Cerebellar nuclear complex (tissue), 1 donor: ENCODE data around the gene MCM7.
"Not testable (repeated sequence)": the region's sequence is repeated elsewhere in the genome, so short reads cannot be mapped to it uniquely, and the experiment has no call there.

Experiments
- DNase-seq, 2 experiments: peaks; one replicate each; lab custom pipeline; 2025; lab: John Stamatoyannopoulos, UW

Gene MCM7

DNA sequence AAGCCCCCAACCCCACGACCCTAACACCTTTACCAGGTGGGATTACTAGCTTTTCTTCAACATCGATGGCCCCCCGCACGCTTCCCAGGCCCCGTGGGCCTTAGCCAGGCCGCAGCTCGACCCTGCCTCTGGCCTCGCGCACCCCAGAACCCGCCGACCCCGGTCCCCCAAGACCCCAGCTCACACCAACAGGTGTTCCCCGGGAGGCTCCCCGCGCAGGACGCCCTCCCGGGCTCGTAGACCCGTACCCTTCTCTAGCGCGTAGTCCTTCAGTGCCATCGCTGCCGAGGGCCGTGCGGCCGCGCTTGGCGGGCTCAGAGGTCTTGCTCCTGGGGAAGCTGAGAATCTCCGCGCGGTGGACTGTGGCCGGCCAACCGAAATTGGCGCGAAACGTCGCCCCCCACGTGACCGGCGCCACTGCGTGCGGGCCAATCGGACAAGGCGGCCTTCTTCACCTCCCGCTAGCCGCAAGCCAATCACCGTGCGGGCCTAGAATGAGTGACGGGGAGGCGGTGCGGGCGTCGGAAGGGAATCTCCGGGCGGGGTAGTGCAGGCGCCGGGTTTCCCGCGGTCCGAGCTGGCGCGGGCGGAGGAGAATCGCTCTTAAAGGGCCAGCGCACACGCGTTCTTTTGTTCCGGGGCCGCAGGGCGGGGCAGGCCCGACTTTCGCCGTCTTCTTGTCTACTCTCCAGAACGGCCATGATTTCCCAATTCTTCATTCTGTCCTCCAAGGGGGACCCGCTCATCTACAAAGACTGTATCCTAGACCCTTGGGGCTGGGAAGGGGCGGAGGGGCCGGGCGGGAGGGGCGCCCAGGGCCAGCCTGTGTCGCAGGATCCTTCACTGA, at the start of gene MCM7, which contains the start of gene AP4M1:
TSS of gene MCM7 (minus strand) at position 382 of the 847 bp plus-strand sequence. CDS start at position 279, 103 bp downstream.
TSS of gene AP4M1 (plus strand) at position 628 of the 847 bp plus-strand sequence. CDS start at position 700, 72 bp downstream.
- DNase-seq, result peak; percentile 89 to 97

GRCh38 chr7:100148559-100149328, 47.5 kb upstream of the MCM7 start, which contains the start of gene LAMTOR4:
LAMTOR4 (plus strand) TSS chr7:100148918; CDS start chr7:100148973, 55 bp downstream.
- peak; percentile 91 to 99 for DNase-seq

DNA sequence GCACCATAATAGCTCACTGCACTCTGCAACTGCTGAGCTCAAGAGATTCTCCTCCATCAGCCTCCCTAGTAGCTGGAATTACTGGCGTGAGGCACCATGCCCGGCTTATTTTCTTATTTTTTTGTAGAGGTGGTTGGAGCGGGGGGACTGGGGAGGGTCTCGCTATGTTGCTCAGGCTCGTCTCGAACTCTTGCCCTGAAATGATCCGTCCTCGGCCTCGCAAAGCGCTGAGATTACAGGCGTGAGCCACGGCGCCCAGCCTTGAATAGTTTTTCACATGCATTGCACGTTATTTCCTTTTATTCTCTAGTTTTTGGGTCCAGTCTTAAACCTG, 47.0 kb upstream of the MCM7 start:
- no peak for DNase-seq

DNA sequence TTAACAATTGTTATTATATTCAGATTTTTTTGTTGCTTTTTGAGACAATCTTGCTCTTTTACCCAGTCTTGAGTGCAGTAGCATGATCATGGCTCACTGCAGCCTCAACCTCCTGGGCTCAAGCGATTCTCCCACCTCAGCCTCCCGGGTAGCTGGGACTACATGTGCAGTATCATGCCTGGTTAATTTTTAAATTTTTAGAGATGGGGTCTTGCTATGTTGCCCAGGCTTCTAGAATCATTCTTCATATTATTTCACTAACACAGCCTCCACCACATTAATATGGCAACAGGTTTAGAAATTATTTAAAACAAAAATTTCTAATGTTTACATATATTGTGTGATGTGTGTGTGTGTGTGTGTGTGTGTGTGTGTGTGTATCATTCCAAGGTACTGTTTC, 46.1 kb upstream of the MCM7 start:
- no peak for DNase-seq

DNA sequence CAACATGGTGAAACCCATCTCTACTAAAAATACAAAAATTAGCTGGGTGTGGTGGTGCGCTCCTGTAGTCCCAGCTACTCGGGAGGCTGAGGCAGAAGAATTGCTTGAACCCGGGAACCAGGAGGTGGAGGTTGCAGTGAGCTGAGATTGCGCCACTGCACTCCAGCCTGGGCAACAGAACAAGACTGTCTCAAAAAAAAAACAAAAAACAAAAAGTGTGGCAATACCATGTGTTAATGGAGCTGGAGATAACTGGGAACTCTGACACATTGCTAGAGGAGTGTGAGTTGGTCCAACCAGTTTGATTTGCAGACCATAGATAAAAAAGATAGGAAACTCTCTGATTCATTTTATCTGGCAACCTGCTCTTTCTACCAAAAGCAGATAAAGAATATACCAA, 45.2 kb upstream of the MCM7 start:
- DNase-seq, result not testable (repeated sequence)

DNA sequence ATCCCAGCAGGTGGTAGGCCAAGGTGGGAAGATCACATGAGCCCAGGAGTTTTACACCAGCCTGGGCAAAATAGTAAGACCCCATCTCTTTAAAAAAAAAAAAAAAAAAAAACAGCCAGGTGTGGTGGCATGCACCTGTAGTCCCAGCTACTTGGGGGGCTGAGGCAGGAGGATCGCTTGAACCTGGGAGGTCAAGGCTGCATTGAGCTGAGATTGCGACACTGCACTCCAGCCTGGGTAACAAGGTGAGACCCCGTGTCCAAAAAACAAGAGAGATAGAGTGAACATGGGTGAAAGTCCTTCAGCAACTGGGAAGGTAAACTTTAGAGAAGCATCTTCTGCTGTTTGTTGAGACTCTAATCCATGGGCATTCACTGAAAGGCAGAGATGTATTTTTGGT, 41.3 kb upstream of the MCM7 start:
- DNase-seq, result no peak

DNA sequence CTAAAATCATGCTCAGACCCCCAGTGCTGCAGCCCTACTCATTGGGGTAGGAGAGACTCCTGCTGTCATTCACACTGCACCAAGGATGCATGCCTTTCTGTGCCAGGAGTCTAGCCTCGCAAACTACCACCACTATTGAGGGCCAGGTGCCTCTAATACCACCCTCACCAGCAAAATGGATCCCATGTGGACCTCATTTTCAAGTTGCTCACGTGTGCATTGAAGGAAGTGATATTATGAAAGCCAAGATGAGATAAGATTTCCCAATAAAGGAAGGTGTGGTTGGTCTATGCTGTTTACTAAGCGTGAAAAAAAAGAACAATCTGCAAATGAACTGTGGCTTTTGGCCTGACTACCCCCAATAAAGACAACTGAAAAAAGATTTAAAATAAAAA, 40.4 kb upstream of the MCM7 start:
- DNase-seq, result no peak

DNA sequence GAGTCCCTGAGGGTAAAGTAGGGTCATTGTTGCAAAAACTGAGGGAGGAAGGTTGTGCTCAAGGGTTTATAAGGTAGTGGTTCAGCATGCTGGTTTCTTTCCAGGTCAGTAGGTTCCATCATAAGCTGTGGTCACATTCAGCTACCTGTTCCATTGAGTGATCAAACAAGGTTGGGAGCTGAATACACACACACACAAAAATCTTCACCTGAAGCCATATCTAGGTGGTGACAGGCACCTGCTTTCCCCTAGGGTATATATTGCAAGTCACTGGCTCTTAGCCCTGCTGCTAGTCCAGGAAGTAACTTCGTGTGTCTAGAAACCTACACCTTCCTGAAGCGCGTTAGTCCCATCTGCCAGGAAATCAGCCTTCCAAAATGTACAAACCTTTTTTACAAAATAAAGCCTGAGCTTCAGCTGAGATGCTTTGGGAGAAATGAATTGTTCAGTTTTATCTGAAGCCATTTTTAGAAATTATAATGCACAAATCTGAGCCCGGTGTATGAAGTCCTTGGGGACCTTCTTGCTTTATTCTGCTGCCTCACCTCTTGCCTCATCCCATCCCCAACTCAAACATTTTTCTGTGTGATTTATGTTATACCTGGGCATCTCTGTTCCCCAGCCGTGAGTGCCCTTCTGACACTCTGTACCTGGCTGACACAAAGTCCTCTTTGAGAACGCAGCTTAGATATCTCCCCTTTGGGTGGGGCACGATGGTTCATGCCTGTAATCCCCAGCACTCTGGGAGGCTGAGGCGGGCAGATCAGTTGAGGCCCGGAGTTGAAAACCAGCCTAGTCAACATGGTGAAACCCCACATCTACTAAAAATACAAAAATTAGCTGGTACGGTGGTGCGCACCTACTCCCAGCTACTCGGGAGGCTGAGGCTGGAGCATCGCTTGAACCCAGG, 36.9 kb upstream of the MCM7 start:
- DNase-seq, result no peak

GRCh38 chr7:100132697-100133151, 31.5 kb upstream of the MCM7 start:
- DNase-seq, result no peak

GRCh38 chr7:100132126-100132525, 30.9 kb upstream of the MCM7 start:
- no peak for DNase-seq

GRCh38 chr7:100130608-100131453, 29.6 kb upstream of the MCM7 start:
- DNase-seq, result peak in 1 of 2 experiments; percentile 4

GRCh38 chr7:100130220-100130607, 29.0 kb upstream of the MCM7 start:
- not testable (repeated sequence) for DNase-seq

DNA sequence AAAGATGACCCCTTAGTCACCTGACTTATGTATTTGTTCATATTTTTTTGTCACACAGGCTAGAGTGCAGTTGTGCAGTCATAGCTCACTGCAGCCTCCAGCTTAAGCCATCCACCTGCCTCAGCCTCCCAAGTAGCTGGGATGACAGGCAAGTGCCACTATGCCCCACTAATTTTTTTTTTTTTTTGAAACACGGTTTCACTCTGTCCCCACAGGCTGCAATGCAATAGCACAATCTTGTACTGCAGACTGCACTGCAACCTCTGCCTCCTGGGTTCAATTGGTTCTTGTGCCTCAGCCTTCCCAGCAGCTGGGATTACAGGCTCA, 27.4 kb upstream of the MCM7 start:
- no peak for DNase-seq

GRCh38 chr7:100127866-100128636, 26.9 kb upstream of the MCM7 start:
- peak in 1 of 2 experiments; percentile 3 for DNase-seq

- peak; percentile 37 to 65 for DNase-seq
Measured at GRCh38 chr7:100126931-100127865, 26.0 kb upstream of the MCM7 start, which contains the start of gene MBLAC1. MBLAC1 (plus strand) TSS chr7:100126967; CDS start chr7:100127396, 429 bp downstream.

DNA sequence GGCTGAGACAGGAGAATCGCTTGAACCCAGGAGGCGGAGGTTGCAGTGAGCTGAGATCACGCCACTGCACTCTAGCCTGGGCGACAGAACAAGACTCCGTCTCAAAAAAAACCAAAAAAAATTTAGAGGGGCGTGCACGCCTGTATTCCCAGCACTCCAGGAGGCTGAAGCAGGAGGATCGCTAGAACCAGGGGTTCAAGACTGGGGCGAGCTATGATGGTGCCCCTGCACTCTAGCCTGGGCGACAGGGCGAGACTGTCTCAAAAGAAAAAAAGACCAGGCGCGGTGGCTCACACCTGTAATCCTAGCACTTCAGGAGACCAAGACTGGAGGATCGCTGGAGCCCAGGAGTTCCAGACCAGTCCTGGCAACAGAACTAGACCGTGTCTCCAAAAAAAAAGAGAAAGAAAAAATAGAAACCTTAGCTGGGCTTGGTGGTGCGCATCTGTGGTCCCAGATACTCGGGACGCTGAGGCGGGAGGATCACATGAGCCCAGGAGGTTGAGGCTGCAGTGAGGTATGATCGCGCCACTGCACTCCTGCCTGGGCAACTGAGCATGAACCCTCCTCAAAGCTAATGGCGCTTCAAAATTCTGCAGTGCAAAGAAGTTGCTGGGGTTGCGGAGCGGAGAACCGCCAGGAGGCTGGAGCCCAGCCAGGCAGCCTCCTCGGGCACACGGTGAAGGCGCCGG, 25.2 kb upstream of the MCM7 start:
- peak in 1 of 2 experiments; percentile 51 for DNase-seq

GRCh38 chr7:100124301-100125230, 23.4 kb upstream of the MCM7 start:
- DNase-seq, result no peak
